GM12872 (cell line): ENCODE data around the gene GPR108.

Source experiments
- TF ChIP-seq, protein P1 (sequence below): IDR thresholded peaks from 3 replicates; pipeline ENCODE4 v1.5.1; 2011; ENCODE audit warnings: low read depth, mild to moderate bottlenecking, low read length, moderate library complexity; ENCODE audit not compliant: insufficient read depth

Gene GPR108

GRCh38 chr19:6766357-6767080 lies 29.1 kb upstream of the GPR108 start:
- TF ChIP-seq, protein P1, sequence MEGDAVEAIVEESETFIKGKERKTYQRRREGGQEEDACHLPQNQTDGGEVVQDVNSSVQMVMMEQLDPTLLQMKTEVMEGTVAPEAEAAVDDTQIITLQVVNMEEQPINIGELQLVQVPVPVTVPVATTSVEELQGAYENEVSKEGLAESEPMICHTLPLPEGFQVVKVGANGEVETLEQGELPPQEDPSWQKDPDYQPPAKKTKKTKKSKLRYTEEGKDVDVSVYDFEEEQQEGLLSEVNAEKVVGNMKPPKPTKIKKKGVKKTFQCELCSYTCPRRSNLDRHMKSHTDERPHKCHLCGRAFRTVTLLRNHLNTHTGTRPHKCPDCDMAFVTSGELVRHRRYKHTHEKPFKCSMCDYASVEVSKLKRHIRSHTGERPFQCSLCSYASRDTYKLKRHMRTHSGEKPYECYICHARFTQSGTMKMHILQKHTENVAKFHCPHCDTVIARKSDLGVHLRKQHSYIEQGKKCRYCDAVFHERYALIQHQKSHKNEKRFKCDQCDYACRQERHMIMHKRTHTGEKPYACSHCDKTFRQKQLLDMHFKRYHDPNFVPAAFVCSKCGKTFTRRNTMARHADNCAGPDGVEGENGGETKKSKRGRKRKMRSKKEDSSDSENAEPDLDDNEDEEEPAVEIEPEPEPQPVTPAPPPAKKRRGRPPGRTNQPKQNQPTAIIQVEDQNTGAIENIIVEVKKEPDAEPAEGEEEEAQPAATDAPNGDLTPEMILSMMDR: no peak

DNA sequence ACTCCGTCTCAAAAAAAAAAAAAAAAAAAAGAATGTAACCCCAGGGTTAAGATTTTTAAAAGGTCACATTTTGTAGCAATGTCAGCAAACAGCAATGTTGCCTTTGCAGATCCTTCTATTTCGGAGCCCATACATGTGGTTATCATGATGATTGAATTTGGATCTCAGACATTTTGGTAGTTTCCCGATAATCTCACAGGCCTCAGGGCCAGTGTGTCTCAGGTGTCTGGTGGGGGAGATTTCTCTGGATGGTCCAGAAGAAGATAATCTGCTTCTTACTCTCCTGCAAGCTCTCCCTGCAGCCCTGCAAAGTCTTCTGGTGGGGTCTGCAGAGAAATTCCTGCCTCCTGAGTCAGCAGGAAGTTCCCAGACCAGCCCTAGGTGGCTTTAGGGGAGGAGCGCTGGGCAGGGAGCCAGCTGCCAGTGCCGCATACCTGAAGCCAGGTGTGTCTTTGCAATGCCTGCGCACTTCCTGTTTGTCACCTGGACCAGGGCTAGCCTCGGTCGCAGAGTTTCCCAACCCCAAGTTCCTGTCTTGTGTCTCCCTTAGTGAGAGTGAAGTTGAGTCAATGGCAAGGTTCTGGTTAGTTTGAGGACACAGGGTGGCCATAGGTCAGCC lies 28.5 kb upstream of the GPR108 start:
- TF ChIP-seq, protein P1: no peak

DNA sequence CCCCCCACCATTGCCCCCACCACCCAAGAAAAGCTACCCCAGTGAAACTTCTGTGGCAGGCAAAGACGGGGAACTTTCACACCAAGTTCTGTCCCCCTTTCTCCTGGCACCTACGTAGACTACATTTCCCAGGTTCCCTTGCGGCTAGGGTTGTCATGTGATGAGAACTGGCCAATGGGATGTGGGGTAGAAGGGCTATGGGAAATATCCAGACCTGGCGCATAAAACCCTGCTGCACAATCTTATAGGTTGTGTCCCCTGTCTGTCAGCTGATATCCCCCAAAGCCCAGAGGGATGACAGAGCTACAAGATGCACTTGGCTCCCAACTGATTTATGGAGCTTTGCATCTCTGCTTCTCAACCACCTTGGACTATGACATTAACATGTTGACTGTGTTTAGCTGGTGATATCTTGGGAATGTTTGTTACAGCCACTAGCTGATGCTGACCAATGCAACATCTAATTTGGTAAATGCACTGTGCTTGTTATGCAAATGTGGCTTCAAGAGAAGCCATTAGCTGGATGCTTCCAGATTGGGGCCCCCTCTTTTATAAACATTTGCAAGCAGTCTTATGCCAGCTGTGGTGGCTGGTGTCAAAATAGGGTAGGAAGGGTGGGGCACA lies 23.8 kb upstream of the GPR108 start:
- TF ChIP-seq, protein P1: no peak

DNA sequence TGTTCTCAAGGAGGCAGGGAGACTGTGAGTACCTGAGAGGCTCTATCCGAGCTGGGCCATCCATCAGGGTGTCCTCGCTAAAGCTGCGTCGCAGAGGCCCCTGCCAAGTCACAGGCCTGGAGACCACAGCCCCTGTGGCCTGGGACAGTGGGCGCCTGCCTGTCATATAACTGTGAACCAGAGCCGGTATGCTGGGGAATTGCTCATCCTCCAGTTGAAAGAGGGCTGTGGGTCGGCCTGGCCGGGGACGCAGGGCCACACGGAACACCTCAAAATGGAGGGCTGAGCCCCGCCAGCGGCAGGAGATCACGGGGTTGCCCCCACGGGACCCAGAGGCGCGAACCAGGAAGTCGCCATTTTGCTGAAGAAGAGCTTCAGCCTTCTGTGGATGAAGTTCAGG lies 23.2 kb upstream of the GPR108 start:
- TF ChIP-seq, protein P1: no peak

DNA sequence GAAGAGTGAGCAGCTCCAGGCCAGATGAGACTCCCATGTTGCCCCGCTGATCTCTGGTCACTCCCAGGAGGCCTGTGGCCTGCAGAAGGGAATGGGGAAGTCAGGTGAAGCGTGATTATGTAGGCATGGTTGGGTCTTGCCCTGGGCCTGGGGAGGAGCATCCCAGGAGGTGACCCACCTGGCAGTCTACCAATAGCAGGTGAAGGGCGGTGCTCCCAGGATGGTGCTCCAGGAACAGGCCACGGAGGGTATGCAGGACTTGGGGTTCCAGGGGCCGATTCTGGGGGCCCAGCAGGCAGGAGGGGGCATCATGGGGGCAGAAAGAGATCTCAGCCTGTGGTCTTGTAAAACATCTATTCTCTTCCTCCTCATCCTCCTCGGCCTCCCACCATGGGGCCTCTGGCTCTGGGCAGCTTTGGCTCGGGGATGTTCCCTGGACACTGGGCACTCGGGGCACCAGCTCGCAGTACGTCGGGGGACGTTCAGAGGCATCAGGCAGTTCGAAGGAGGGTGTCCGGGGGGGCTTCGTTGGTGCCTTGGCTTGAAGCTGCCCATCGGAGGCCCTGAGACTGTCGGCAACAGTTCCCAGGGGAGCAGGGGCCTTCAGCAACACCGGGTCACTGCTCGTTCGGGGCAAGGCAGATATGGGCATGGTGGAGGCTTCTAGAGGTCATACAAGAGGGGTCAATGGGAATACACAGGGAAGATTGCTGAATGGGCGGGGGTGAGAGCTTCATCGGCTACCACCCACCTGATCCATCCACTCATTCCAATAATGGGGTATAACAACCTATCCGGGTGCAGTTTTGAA lies 17.5 kb upstream of the GPR108 start:
- TF ChIP-seq, protein P1: no peak

DNA sequence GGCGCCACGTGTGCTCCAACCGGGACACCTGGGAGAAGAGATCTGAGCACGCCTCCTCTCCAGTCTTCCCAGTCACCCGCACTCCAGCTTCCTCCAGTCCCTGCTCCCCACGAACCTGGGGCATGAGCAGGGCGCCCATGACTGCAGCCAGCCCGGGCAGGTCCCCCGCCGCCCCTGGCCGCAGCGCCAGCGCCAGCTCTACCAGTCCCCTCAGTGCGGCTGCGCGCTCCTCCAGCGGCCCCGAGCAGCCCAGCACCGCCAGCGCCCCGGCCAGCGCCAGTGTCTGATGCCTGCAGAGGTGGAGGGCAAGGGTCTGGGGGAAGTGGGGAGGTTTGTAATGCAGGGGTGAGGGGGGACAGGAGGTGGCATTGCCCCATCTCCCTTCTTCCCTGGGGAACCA lies 16.8 kb upstream of the GPR108 start:
- TF ChIP-seq, protein P1: no peak

DNA sequence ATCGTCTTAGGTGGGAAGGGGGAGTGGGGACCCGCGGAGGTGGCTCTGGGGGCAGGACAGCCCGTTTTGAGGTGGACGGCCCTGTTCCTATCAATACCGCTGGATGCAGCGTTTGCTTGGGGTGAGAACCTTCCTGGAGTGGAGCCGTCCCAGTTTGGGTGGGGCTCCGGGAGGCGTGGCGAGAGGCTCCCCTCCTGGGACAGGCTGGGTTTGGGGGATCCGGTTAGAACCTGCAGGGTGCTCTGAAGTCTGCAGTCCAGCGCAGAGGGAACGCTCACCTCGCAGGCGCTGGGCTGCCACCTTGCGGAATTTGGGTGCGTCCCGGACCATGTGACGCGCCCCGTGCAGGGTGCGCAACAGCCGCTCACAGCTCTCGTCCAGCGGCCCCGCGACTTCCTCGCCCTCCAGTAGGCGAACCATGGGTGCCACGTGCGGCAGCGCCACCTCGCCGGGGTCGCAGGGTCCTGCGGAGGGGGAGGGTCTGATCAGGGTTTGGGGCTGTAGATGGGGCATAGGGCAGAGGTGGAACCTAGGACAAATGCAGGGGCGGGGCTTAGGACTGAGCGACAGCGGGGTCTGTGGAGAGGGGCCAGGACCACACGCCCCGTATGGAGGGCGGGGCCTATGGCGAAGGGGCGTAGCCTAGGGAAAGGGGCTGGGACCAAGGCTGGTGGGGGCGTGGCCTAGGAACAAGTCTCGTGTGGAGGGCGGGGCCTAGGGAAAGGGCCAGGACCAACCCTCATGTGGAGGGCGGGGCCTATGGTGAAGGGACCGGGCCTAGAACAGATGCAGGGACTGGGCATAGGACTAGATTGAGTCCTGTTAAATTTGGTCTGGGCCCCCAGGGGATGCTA lies 16.0 kb upstream of the GPR108 start:
- TF ChIP-seq, protein P1: peak; percentile 65
